Prostate gland (tissue), 2 donors: Measurements from ENCODE around the gene NCOA1. TPM values are rescaled to one million over a fixed set of nuclear protein-coding genes. Genes with fewer than 3 reads are reported as not detected.

ENCODE experiments used
- DNase-seq: peaks from one replicate; pipeline ENCODE4 v3.0.0-alpha.2; 2019; ENCODE audit warnings: low spot score
- H3K27ac ChIP-seq, 2 donors: fragments of 200-600 bp; sonication (generic); 2 replicates each; pipeline ENCODE4 v1.5.1; 2017 to 2019
- H3K27me3 ChIP-seq: fragments of 200-600 bp; sonication (generic); replicated peaks from 2 replicates; pipeline ENCODE4 v1.5.1; 2019; ENCODE audit not compliant: insufficient read depth
- H3K36me3 ChIP-seq, 2 donors: fragments of 200-600 bp; sonication (generic); 1 replicate in 1 of 2; 2 replicates in 1 of 2; pipeline versions ENCODE4 v1.5.1 to v1.8.1; 2017 to 2019
- H3K4me1 ChIP-seq: fragments of 200-600 bp; sonication (generic); replicated peaks from 2 replicates; pipeline ENCODE4 v1.5.1; 2019
- H3K4me3 ChIP-seq, 2 donors: fragments of 200-600 bp; sonication (generic); 2 replicates each; pipeline ENCODE4 v1.5.1; 2017 to 2019
- H3K9me3 ChIP-seq: fragments of 200-600 bp; sonication (generic); 2 replicates; pipeline ENCODE4 v1.5.1; 2017
- CTCF ChIP-seq, 4 experiments: fragments of 200-600 bp in 2 of 4; fragments of 450-650 bp in 2 of 4; sonication (generic) in 2 of 4; IDR thresholded peaks; 1 replicate in 3 of 4; 2 replicates in 1 of 4; pipeline ENCODE4 v1.5.1; 2016 to 2019; ENCODE audit warnings: antibody characterized with exemption in 4 of 4, mild to moderate bottlenecking in 2 of 4, moderate library complexity in 2 of 4
- POLR2A ChIP-seq: fragments of 450-650 bp; IDR thresholded peaks from one replicate; pipeline ENCODE4 v1.6.1; 2016; ENCODE audit warnings: antibody characterized with exemption, mild to moderate bottlenecking
- POLR2AphosphoS5 ChIP-seq: sonication (generic); formaldehyde crosslinking; IDR thresholded peaks from one replicate; pipeline ENCODE4 v1.6.1; 2017; ENCODE audit warnings: antibody characterized with exemption
- WGBS: methylation state at CpG from one replicate; pipeline ENCODE4 v1.1.5; 2018; 5-methylcytosine and 5-hydroxymethylcytosine counted together
- intact Hi-C: fragments of 100-400 bp; cut with DNase I; formaldehyde crosslinking; loops from one replicate; pipeline ENCODE4 v1.14.2; 2022
- total RNA-seq, 2 donors: library from RNA; depleted of rRNA; stranded (reverse); fragments of >200 nt; gene quantifications; one replicate each; pipeline ENCODE4 v1.1.0, GENCODE V29; 2016

Gene NCOA1
- total RNA-seq, 2 donors from 2014 or later, result 24.9 to 72.4 TPM

- WGBS, result 92% methylated on average over 1 of the region's 1 CpG
Measured at GRCh38 chr2:24683408-24683807, 192.4 kb downstream of the NCOA1 start.

GRCh38 chr2:24690524-24690923, 199.5 kb downstream of the NCOA1 start:
- WGBS, result over 99% methylated on average over 4 of the region's 4 CpGs
- H3K36me3 ChIP-seq, result no peaks in the 10 kb centered on the region
- no peak for DNase-seq
- intact Hi-C loops, result no loop called here
- TF ChIP-seq CTCF (IDR thresholded peaks at IDR 0.05) (no peak), POLR2A (no peak), POLR2AphosphoS5 (no peak)
- H3K27me3 ChIP-seq, result no peaks in the 10 kb centered on the region
- no peaks in the 10 kb centered on the region for H3K4me1 ChIP-seq
- H3K4me3 ChIP-seq, result no peak overlapping the region
- H3K9me3 ChIP-seq, result no peaks in the 10 kb centered on the region
- H3K27ac ChIP-seq, result no peak overlapping the region

More at GRCh38 chr2:24683408-24683807, 192.4 kb downstream of the NCOA1 start:
- Histone ChIP-seq H3K4me3 (no peak overlapping the region), H3K9me3 (no peaks in the 10 kb centered on the region), H3K4me1 (no peaks in the 10 kb centered on the region), H3K36me3 (no peaks in the 10 kb centered on the region), H3K27me3 (no peaks in the 10 kb centered on the region), H3K27ac (no peak overlapping the region)
- TF ChIP-seq POLR2AphosphoS5 (no peak), CTCF (IDR thresholded peaks at IDR 0.05) (no peak), POLR2A (no peak)
- intact Hi-C loops, result no loop called here
- no peak for DNase-seq

- Histone ChIP-seq H3K4me3 (no peak overlapping the region), H3K9me3 (no peaks in the 10 kb centered on the region), H3K27ac (no peak overlapping the region), H3K27me3 (no peaks in the 10 kb centered on the region), H3K36me3 (no peaks in the 10 kb centered on the region), H3K4me1 (no peaks in the 10 kb centered on the region)
- intact Hi-C loops, result no loop called here
- TF ChIP-seq CTCF (IDR thresholded peaks at IDR 0.05), result no peak
- no peak for TF ChIP-seq POLR2AphosphoS5
- TF ChIP-seq POLR2A, result no peak
- DNase-seq, result no peak
Measured at GRCh38 chr2:24691806-24692205, 200.8 kb downstream of the NCOA1 start.

- Histone ChIP-seq H3K27ac (no peak overlapping the region), H3K4me3 (no peak overlapping the region), H3K9me3 (no peaks in the 10 kb centered on the region), H3K27me3 (no peaks in the 10 kb centered on the region), H3K4me1 (no peaks in the 10 kb centered on the region), H3K36me3 (no peaks in the 10 kb centered on the region)
- DNase-seq, result no peak
- intact Hi-C loops, result no loop called here
- 93% methylated on average over 4 of the region's 4 CpGs for WGBS
- TF ChIP-seq POLR2A, result no peak
- no peak for TF ChIP-seq POLR2AphosphoS5
- TF ChIP-seq CTCF (IDR thresholded peaks at IDR 0.05), result no peak
Measured at GRCh38 chr2:24697792-24698191, 206.7 kb downstream of the NCOA1 start.

GRCh38 chr2:24702800-24703199, 211.7 kb downstream of the NCOA1 start:
- Histone ChIP-seq H3K9me3 (no peaks in the 10 kb centered on the region), H3K36me3 (peaks cover 0 to 5% of the 10 kb centered on the region in 2 donors), H3K4me3 (no peak overlapping the region), H3K27ac (no peak overlapping the region), H3K27me3 (no peaks in the 10 kb centered on the region), H3K4me1 (no peaks in the 10 kb centered on the region)
- TF ChIP-seq POLR2AphosphoS5 (no peak), CTCF (IDR thresholded peaks at IDR 0.05) (no peak), POLR2A (no peak)
- intact Hi-C loops, result no loop called here
- DNase-seq, result no peak
- WGBS, result 67% methylated on average over 3 of the region's 3 CpGs
